ENCODE measurements around the gene NRXN3. TPM values are rescaled to one million over a fixed set of nuclear protein-coding genes. Genes with fewer than 3 reads are reported as not detected.

Gene NRXN3
- total RNA-seq, 3 donors from 2014 or later: 2.1 to 27.3 (median 2.6) TPM

GRCh38 chr14:79670811-79671210 is 1500.6 kb downstream of the NRXN3 start:
- no peak for TF ChIP-seq CTCF (IDR thresholded peaks at IDR 0.05)
- ATAC-seq (no peak), DNase-seq (no peak)
- Histone ChIP-seq H3K36me3 (ENCODE audit: low read depth) (no peaks in the 10 kb centered on the region), H3K4me3 (no peak overlapping the region), H3K9me3 (no peaks in the 10 kb centered on the region), H3K4me1 (ENCODE audit: low read depth) (no peaks in the 10 kb centered on the region)
- intact Hi-C loops (cut with DNase I, micrococcal nuclease): no loop called here

GRCh38 chr14:79680087-79680486 is 1509.9 kb downstream of the NRXN3 start:
- Histone ChIP-seq H3K4me3 (no peak overlapping the region), H3K36me3 (ENCODE audit: low read depth) (no peaks in the 10 kb centered on the region), H3K4me1 (ENCODE audit: low read depth) (no peaks in the 10 kb centered on the region), H3K9me3 (no peaks in the 10 kb centered on the region)
- ATAC-seq: no peak
- DNase-seq: no peak
- no peak for TF ChIP-seq CTCF (IDR thresholded peaks at IDR 0.05)
- intact Hi-C loops (cut with DNase I, micrococcal nuclease): no loop called here

GRCh38 chr14:79686196-79686595 is 1516.0 kb downstream of the NRXN3 start:
- no peak for TF ChIP-seq CTCF (IDR thresholded peaks at IDR 0.05)
- Histone ChIP-seq H3K4me1 (ENCODE audit: low read depth) (no peaks in the 10 kb centered on the region), H3K9me3 (no peaks in the 10 kb centered on the region), H3K4me3 (no peak overlapping the region), H3K36me3 (ENCODE audit: low read depth) (no peaks in the 10 kb centered on the region)
- DNase-seq (no peak), ATAC-seq (no peak)
- intact Hi-C loops (cut with DNase I, micrococcal nuclease): no loop called here

GRCh38 chr14:79690960-79691359 is 1520.8 kb downstream of the NRXN3 start:
- H3K4me3 ChIP-seq: no peak overlapping the region
- H3K9me3 ChIP-seq: no peaks in the 10 kb centered on the region
- ATAC-seq (no peak), DNase-seq (no peak)
- no peaks in the 10 kb centered on the region for H3K4me1 ChIP-seq (ENCODE audit: low read depth)
- no peaks in the 10 kb centered on the region for H3K36me3 ChIP-seq (ENCODE audit: low read depth)
- TF ChIP-seq CTCF (IDR thresholded peaks at IDR 0.05): no peak
- intact Hi-C loops (cut with DNase I, micrococcal nuclease): no loop called here

GRCh38 chr14:79693935-79694334 is 1523.8 kb downstream of the NRXN3 start:
- Histone ChIP-seq H3K4me3 (no peak overlapping the region), H3K4me1 (ENCODE audit: low read depth) (no peaks in the 10 kb centered on the region), H3K9me3 (no peaks in the 10 kb centered on the region), H3K36me3 (ENCODE audit: low read depth) (no peaks in the 10 kb centered on the region)
- DNase-seq (no peak), ATAC-seq (no peak)
- TF ChIP-seq CTCF (IDR thresholded peaks at IDR 0.05): no peak
- intact Hi-C loops (cut with DNase I, micrococcal nuclease): no loop called here

GRCh38 chr14:79695307-79695706 is 1525.1 kb downstream of the NRXN3 start:
- Histone ChIP-seq H3K9me3 (no peaks in the 10 kb centered on the region), H3K4me1 (ENCODE audit: low read depth) (no peaks in the 10 kb centered on the region), H3K4me3 (no peak overlapping the region), H3K36me3 (ENCODE audit: low read depth) (no peaks in the 10 kb centered on the region)
- TF ChIP-seq CTCF (IDR thresholded peaks at IDR 0.05): no peak
- intact Hi-C loops (cut with DNase I, micrococcal nuclease): no loop called here
- ATAC-seq (no peak), DNase-seq (no peak)
